Measurements from ENCODE around the gene CEP85. TPM values are rescaled to one million over a fixed set of nuclear protein-coding genes. Genes with fewer than 3 reads are reported as not detected.
A peak's percentile ranks its signal among the peaks of the same experiment; 100 is the strongest.

CEP85 gene
- total RNA-seq, 4 donors from 2014 or later: 1.8 to 14.0 (median 5.3) TPM

- H3K4me3 ChIP-seq: no peak overlapping the region
- intact Hi-C loops (cut with DNase I; ENCODE audit: low total_unique reads): no loop called here
- no peak for TF ChIP-seq POLR2A (IDR thresholded peaks at IDR 0.05)
- TF ChIP-seq CTCF (IDR thresholded peaks at IDR 0.05): no peak
- H3K4me1 ChIP-seq: no peaks in the 10 kb centered on the region
- H3K36me3 ChIP-seq: no peaks in the 10 kb centered on the region
- no peaks in the 10 kb centered on the region for H3K9me3 ChIP-seq
- H3K27ac ChIP-seq: no peak overlapping the region
- H3K27me3 ChIP-seq: no peaks in the 10 kb centered on the region
- DNase-seq: no peak
Measured at GRCh38 chr1:26197813-26198212, 36.2 kb upstream of the CEP85 start.

- Histone ChIP-seq H3K4me3 (no peak overlapping the region), H3K27ac (peak overlapping the region in 1 of 2 donors; percentile 75), H3K9me3 (no peaks in the 10 kb centered on the region), H3K27me3 (no peaks in the 10 kb centered on the region), H3K36me3 (no peaks in the 10 kb centered on the region), H3K4me1 (no peaks in the 10 kb centered on the region)
- TF ChIP-seq POLR2A (IDR thresholded peaks at IDR 0.05): no peak
- TF ChIP-seq CTCF (IDR thresholded peaks at IDR 0.05): no peak
- no peak for DNase-seq
- intact Hi-C loops (cut with DNase I; ENCODE audit: low total_unique reads): no loop called here
Measured at GRCh38 chr1:26200413-26200812, 33.6 kb upstream of the CEP85 start.

- Histone ChIP-seq H3K36me3 (no peaks in the 10 kb centered on the region), H3K27ac (no peak overlapping the region), H3K4me1 (no peaks in the 10 kb centered on the region), H3K4me3 (no peak overlapping the region), H3K27me3 (no peaks in the 10 kb centered on the region), H3K9me3 (no peaks in the 10 kb centered on the region)
- TF ChIP-seq POLR2A (IDR thresholded peaks at IDR 0.05) (no peak), CTCF (IDR thresholded peaks at IDR 0.05) (no peak)
- intact Hi-C loops (cut with DNase I; ENCODE audit: low total_unique reads): no loop called here
- DNase-seq: no peak
Measured at GRCh38 chr1:26203642-26204318, 30.2 kb upstream of the CEP85 start.

- Histone ChIP-seq H3K27me3 (no peaks in the 10 kb centered on the region), H3K4me3 (no peak overlapping the region), H3K9me3 (no peaks in the 10 kb centered on the region), H3K27ac (no peak overlapping the region), H3K4me1 (no peaks in the 10 kb centered on the region), H3K36me3 (no peaks in the 10 kb centered on the region)
- TF ChIP-seq CTCF (IDR thresholded peaks at IDR 0.05) (no peak), POLR2A (IDR thresholded peaks at IDR 0.05) (no peak)
- intact Hi-C loops (cut with DNase I; ENCODE audit: low total_unique reads): no loop called here
- no peak for DNase-seq
Measured at GRCh38 chr1:26210147-26210870, 23.7 kb upstream of the CEP85 start.

- no peak overlapping the region for H3K27ac ChIP-seq
- intact Hi-C loops (cut with DNase I; ENCODE audit: low total_unique reads): no loop called here
- H3K27me3 ChIP-seq: no peaks in the 10 kb centered on the region
- H3K4me1 ChIP-seq: no peaks in the 10 kb centered on the region
- TF ChIP-seq CTCF (IDR thresholded peaks at IDR 0.05): no peak
- TF ChIP-seq POLR2A (IDR thresholded peaks at IDR 0.05): no peak
- H3K36me3 ChIP-seq: no peaks in the 10 kb centered on the region
- DNase-seq: no peak
- H3K9me3 ChIP-seq: no peaks in the 10 kb centered on the region
- H3K4me3 ChIP-seq: no peak overlapping the region
Measured at GRCh38 chr1:26212726-26213125, 21.3 kb upstream of the CEP85 start.
